HG02981 (cell line): Measurements from ENCODE around the gene RPL31.

Experiments used
- ATAC-seq: cut with Tn5 transposase; IDR thresholded peaks from one replicate; pipeline ENCODE4 v1.9.1; 2021; ENCODE audit warnings: mild to moderate bottlenecking, moderate library complexity; ENCODE audit not compliant: unreplicated experiment

RPL31 gene

GRCh38 chr2:100992262-100992661, 9.8 kb upstream of the RPL31 start:
- no peak for ATAC-seq

- no peak for ATAC-seq
Measured at GRCh38 chr2:100993294-100993693, 8.8 kb upstream of the RPL31 start.

- no peak for ATAC-seq
Measured at GRCh38 chr2:100995309-100996075, 6.6 kb upstream of the RPL31 start.

GRCh38 chr2:100997509-100998234, 4.4 kb upstream of the RPL31 start:
- no peak for ATAC-seq

DNA sequence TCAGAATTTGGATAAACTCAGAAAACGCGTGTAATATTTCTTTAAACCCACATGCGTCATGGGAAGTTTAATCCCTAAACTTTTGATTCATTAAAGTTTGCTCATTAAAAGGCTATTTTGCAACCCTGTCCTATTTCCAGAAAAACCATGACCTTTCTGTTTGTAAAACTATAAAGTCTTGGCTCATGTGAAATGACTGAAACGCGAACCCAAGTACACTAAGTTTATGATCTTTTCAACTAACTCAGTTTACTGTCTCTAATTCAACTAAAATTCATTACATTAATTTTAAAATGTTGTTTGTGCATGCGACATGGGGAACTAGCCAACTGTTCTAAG, 3.9 kb upstream of the RPL31 start:
- no peak for ATAC-seq

GRCh38 chr2:100999995-101000394, 2.1 kb upstream of the RPL31 start:
- no peak for ATAC-seq

DNA sequence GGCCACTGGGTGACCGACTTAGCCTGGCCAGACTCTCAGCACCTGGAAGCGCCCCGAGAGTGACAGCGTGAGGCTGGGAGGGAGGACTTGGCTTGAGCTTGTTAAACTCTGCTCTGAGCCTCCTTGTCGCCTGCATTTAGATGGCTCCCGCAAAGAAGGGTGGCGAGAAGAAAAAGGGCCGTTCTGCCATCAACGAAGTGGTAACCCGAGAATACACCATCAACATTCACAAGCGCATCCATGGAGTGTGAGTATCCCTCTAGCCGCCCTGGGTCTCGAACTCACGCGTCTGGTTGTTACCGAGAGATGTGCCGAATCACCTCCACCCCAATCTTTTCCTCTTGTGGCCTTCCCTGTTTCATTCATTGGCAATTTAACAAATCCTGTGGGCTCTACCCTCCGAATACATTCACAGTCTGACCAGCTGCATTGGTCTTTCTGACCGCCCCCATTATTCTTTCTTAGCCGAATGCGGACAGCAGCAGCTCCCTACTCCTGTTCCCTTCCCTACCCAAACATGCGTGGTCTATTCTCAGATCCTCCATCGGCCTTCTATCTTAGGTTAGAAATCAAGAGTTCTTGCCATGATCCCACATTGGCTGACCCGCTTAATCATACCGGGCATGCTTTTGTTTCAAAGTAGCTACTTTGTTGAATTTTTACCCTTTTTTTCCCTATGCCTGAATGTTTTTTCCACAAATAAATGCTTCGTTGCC, 631 bp downstream of the RPL31 start:
- no peak for ATAC-seq

GRCh38 chr2:101003278-101003775, 1.2 kb downstream of the RPL31 start:
- ATAC-seq, result no peak

GRCh38 chr2:101004620-101005325, 2.7 kb downstream of the RPL31 start:
- no peak for ATAC-seq

- ATAC-seq, result no peak
Measured at GRCh38 chr2:101006065-101006715, 4.1 kb downstream of the RPL31 start.

- no peak for ATAC-seq
Measured at GRCh38 chr2:101007415-101008345, 5.6 kb downstream of the RPL31 start.

DNA sequence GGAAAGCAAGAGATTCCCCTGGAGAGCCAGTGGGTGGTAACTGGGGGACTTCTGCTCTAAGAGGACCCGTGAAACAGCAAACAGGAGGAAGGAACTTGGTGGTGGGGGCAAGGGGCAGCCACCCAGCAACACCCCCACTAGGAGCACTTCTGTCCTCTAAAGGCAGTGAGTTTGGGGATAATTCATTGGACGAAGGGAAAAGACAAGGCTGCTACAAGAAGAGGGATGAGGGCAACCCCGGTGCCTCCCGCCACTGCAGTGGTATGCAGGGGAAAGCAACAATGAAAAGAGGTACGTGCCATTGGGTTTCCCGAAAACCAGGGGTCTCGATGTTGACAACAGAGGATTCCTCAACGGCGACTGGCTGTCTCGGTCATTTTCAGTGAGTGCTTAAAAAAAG, 9.1 kb downstream of the RPL31 start:
- no peak for ATAC-seq

GRCh38 chr2:101012054-101012705, 10.1 kb downstream of the RPL31 start:
- peak; percentile 82 for ATAC-seq

- ATAC-seq, result no peak
Measured at GRCh38 chr2:101012706-101013181, 10.7 kb downstream of the RPL31 start.

DNA sequence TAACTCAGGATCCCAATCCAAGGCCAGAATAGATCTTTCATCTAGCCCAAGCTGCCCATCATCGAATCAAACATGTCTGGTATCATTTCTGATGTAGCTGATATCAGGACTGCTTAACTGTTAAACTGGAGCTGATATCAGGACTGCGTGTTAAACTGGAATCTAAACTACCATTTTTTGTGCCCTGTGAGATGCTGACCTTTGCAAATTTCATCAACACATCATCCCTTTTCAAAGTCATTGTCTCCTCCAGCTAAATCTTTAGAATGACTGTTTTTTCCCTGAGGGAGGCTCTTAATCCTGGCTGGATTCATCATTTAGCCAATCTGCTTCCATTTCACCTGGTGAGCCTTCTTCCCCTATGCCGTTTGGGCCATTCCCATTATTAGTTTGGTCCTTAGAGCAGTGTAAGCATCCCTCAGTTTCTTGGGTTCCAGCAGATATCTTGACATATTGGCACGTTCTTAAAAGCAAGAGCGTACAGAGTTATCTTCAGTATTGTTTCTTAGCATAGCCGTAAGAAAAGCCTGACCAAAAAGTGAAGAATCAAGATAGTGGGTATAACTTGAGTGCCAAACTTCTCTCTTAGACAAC, 12.3 kb downstream of the RPL31 start:
- no peak for ATAC-seq

- no peak for ATAC-seq
Measured at GRCh38 chr2:101017371-101017770, 15.3 kb downstream of the RPL31 start.

GRCh38 chr2:101018934-101019333, 16.8 kb downstream of the RPL31 start:
- no peak for ATAC-seq

DNA sequence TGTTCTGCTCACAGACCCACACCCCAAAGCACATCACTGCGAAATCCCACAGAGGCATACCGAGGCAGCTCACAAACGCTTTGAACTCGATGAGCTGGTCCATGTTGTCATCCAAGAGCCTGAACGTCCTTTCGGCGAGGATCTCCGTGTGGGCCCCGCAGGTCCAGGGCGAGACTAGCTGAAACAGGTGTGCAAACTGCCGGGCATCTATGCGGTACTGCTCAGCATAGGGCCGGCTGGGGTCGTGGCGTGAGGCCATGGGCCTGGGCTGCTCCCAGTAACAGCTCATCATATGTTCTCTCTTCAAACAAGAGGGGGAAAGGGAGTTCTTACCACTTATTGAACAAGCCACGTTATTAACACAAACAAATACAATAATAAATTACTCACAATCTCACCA, 20.1 kb downstream of the RPL31 start:
- ATAC-seq, result no peak
